Thyroid gland (tissue), 4 donors: ENCODE results near the gene MRPL52. TPM values are rescaled to one million over a fixed set of nuclear protein-coding genes. Genes with fewer than 3 reads are reported as not detected.
A peak's percentile ranks its signal among the peaks of the same experiment; 100 is the strongest.

Experiments
- DNase-seq, 2 donors: peaks; one replicate each; pipeline ENCODE4 v3.0.0-alpha.2; 2019
- H3K27ac ChIP-seq, 3 donors: fragments of 200-600 bp; sonication (generic); 1 replicate in 2 of 3; 2 replicates in 1 of 3; pipeline ENCODE4 v1.5.1; 2016 to 2019; ENCODE audit warnings: mild to moderate bottlenecking in 1 of 3, moderate library complexity in 1 of 3
- H3K27me3 ChIP-seq: fragments of 200-600 bp; sonication (generic); one replicate; pipeline ENCODE4 v1.5.1; 2019
- H3K36me3 ChIP-seq, 2 donors: fragments of 200-600 bp; sonication (generic); one replicate each; pipeline ENCODE4 v1.5.1; 2016 to 2019
- H3K4me1 ChIP-seq, 2 donors: fragments of 200-600 bp; sonication (generic); one replicate each; pipeline ENCODE4 v1.5.1; 2017 to 2019
- H3K4me3 ChIP-seq, 3 donors: fragments of 200-600 bp; sonication (generic); replicated peaks in 1 of 3; 1 replicate in 2 of 3; 2 replicates in 1 of 3; pipeline ENCODE4 v1.5.1; 2016; ENCODE audit warnings: mild to moderate bottlenecking in 1 of 3
- H3K9me3 ChIP-seq: fragments of 200-600 bp; sonication (generic); one replicate; pipeline ENCODE4 v1.5.1; 2017
- POLR2A ChIP-seq, 2 donors: fragments of 450-650 bp; IDR thresholded peaks; one replicate each; pipeline ENCODE4 v1.6.1; 2017; ENCODE audit warnings: antibody characterized with exemption in 2 of 2, mild to moderate bottlenecking in 2 of 2, moderate library complexity in 1 of 2
- WGBS, 2 donors: methylation state at CpG; one replicate each; pipeline ENCODE4 v1.1.5; 2017; 5-methylcytosine and 5-hydroxymethylcytosine counted together
- intact Hi-C: fragments of 100-400 bp; cut with DNase I; formaldehyde crosslinking; loops from one replicate; pipeline ENCODE4 v1.15.1; 2023
- total RNA-seq, 4 donors: library from RNA; depleted of rRNA; stranded (reverse); fragments of >200 nt; gene quantifications; one replicate each; pipeline ENCODE4 v1.2.3, GENCODE V29; 2016
- TF ChIP-seq, protein P1 (sequence below), 6 experiments: fragments of 200-600 bp in 3 of 6; fragments of 450-650 bp in 3 of 6; sonication (generic) in 3 of 6; IDR thresholded peaks; one replicate each; pipeline ENCODE4 v1.5.1; 2016 to 2019; ENCODE audit warnings: antibody characterized with exemption in 6 of 6, mild to moderate bottlenecking in 2 of 6, inconsistent platforms in 1 of 6, moderate library complexity in 1 of 6

The MRPL52 gene
- total RNA-seq, 4 donors from 2014 or later = 43.7 to 166 (median 76.3) TPM

GRCh38 chr14:22843123-22843925 is 13.6 kb downstream of the MRPL52 start:
- Histone ChIP-seq H3K27me3 (no peaks in the 10 kb centered on the region), H3K4me1 (peaks cover 2 to 26% of the 10 kb centered on the region in 2 donors), H3K9me3 (no peaks in the 10 kb centered on the region), H3K27ac (no peak overlapping the region), H3K36me3 (peaks cover 49 to 58% of the 10 kb centered on the region in 2 donors), H3K4me3 (no peak overlapping the region)
- intact Hi-C loops = loop anchor here (10.0 kb wide), 1 partner anchor 189 kb away; no protein-coding TSS in a partner anchor
- no peak for DNase-seq
- WGBS, 2 donors = 85 to 90% methylated on average over 20 to 21 of the region's 21 CpGs
- TF ChIP-seq, protein P1, sequence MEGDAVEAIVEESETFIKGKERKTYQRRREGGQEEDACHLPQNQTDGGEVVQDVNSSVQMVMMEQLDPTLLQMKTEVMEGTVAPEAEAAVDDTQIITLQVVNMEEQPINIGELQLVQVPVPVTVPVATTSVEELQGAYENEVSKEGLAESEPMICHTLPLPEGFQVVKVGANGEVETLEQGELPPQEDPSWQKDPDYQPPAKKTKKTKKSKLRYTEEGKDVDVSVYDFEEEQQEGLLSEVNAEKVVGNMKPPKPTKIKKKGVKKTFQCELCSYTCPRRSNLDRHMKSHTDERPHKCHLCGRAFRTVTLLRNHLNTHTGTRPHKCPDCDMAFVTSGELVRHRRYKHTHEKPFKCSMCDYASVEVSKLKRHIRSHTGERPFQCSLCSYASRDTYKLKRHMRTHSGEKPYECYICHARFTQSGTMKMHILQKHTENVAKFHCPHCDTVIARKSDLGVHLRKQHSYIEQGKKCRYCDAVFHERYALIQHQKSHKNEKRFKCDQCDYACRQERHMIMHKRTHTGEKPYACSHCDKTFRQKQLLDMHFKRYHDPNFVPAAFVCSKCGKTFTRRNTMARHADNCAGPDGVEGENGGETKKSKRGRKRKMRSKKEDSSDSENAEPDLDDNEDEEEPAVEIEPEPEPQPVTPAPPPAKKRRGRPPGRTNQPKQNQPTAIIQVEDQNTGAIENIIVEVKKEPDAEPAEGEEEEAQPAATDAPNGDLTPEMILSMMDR (IDR thresholded peaks at IDR 0.05) = no peak
- no peak for TF ChIP-seq POLR2A (IDR thresholded peaks at IDR 0.05)

DNA sequence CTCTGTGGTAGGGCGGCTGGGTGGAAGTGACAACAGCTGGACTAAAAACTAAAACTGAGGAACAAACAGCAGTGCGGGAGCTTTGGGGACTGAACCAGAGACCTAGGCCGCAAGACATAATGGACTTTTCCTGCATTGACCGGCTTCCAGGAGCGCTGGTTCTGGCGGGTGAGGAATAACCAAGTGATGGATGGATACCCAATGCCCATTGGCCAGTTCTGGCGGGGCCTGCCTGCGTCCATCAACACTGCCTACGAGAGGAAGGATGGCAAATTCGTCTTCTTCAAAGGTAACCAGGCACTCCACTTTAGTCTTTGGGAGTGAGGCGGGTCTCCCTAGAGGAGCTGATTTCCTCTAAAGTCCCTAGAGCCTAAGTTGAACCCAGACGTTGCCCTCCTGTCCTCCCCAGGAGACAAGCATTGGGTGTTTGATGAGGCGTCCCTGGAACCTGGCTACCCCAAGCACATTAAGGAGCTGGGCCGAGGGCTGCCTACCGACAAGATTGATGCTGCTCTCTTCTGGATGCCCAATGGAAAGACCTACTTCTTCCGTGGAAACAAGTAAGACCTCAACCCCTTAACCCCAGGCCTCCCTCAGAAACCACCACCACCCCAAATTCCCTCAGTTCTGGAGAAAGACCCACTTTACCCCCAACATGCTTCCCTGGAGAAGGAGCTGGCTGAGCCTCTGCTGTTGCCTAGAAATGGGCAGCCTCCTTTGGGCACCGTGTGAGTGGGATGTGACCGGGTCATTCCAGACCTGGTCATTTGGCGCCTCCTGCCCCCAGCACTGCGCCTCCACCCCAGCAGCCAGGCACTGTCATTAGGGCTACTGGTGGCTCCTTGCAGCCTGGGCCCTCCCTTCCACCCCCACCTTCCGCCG is 14.8 kb downstream of the MRPL52 start:
- TF ChIP-seq, protein P1 (IDR thresholded peaks at IDR 0.05) = no peak
- no peak for TF ChIP-seq POLR2A (IDR thresholded peaks at IDR 0.05)
- H3K27ac ChIP-seq = no peak overlapping the region
- peaks cover 0 to 24% of the 10 kb centered on the region in 2 donors for H3K4me1 ChIP-seq
- H3K4me3 ChIP-seq = no peak overlapping the region
- no peaks in the 10 kb centered on the region for H3K9me3 ChIP-seq
- DNase-seq = no peak
- WGBS, 2 donors = 93% methylated on average over 17 to 22 of the region's 22 CpGs
- peaks cover 49 to 58% of the 10 kb centered on the region in 2 donors for H3K36me3 ChIP-seq
- intact Hi-C loops = loop anchor here (10.0 kb wide), 1 partner anchor 190 kb away; no protein-coding TSS in a partner anchor
- no peaks in the 10 kb centered on the region for H3K27me3 ChIP-seq

GRCh38 chr14:22845103-22845394 is 15.4 kb downstream of the MRPL52 start:
- H3K4me3 ChIP-seq = no peak overlapping the region
- WGBS, 2 donors = 89 to 97% methylated on average over 9 of the region's 9 CpGs
- no peak for DNase-seq
- no peak for TF ChIP-seq POLR2A (IDR thresholded peaks at IDR 0.05)
- TF ChIP-seq, protein P1 (IDR thresholded peaks at IDR 0.05) = no peak
- no peak overlapping the region for H3K27ac ChIP-seq
- intact Hi-C loops = loop anchor here (10.0 kb wide), 1 partner anchor 190 kb away; no protein-coding TSS in a partner anchor
- no peaks in the 10 kb centered on the region for H3K9me3 ChIP-seq
- peaks cover 0 to 30% of the 10 kb centered on the region in 2 donors for H3K4me1 ChIP-seq
- H3K36me3 ChIP-seq = peaks cover 49 to 58% of the 10 kb centered on the region in 2 donors
- no peaks in the 10 kb centered on the region for H3K27me3 ChIP-seq

- intact Hi-C loops = loop anchor here (10.0 kb wide), 1 partner anchor 191 kb away; no protein-coding TSS in a partner anchor
- Histone ChIP-seq H3K9me3 (no peaks in the 10 kb centered on the region), H3K36me3 (peaks cover 49 to 58% of the 10 kb centered on the region in 2 donors), H3K4me3 (no peak overlapping the region), H3K4me1 (peaks cover 0 to 37% of the 10 kb centered on the region in 2 donors), H3K27ac (peak overlapping the region in 1 of 3 donors; percentile 56), H3K27me3 (no peaks in the 10 kb centered on the region)
- TF ChIP-seq POLR2A (IDR thresholded peaks at IDR 0.05) = no peak
- no peak for DNase-seq
- 88 to 90% methylated on average over 26 of the region's 26 CpGs for WGBS, 2 donors
Measured at GRCh38 chr14:22845821-22846625, 16.3 kb downstream of the MRPL52 start.

- no peak for DNase-seq
- Histone ChIP-seq H3K27ac (peak overlapping the region in 2 of 3 donors; percentile 33 to 56), H3K27me3 (no peaks in the 10 kb centered on the region), H3K36me3 (peaks cover 42 to 49% of the 10 kb centered on the region in 2 donors), H3K9me3 (no peaks in the 10 kb centered on the region), H3K4me3 (no peak overlapping the region), H3K4me1 (peaks cover 0 to 40% of the 10 kb centered on the region in 2 donors)
- 82 to 83% methylated on average over 10 to 11 of the region's 11 CpGs for WGBS, 2 donors
- intact Hi-C loops = loop anchor here (10.0 kb wide), 1 partner anchor 192 kb away; no protein-coding TSS in a partner anchor
- TF ChIP-seq, protein P1 (IDR thresholded peaks at IDR 0.05) = no peak
- no peak for TF ChIP-seq POLR2A (IDR thresholded peaks at IDR 0.05)
Measured at GRCh38 chr14:22846811-22847307, 17.2 kb downstream of the MRPL52 start.
